Coronary artery (tissue), 2 donors: Measurements from ENCODE around the gene TBC1D9.

Source experiments
- DNase-seq: peaks from one replicate; pipeline ENCODE4 v3.0.0-alpha.2; 2017; ENCODE audit warnings: low spot score
- H3K27ac ChIP-seq, 2 donors: fragments of 200-600 bp; sonication (generic); one replicate each; pipeline ENCODE4 v1.5.1; 2016 to 2019
- H3K4me3 ChIP-seq: fragments of 200-600 bp; sonication (generic); 2 replicates; pipeline ENCODE4 v1.5.1; 2016; ENCODE audit warnings: mild to moderate bottlenecking, moderate library complexity
- CTCF ChIP-seq: fragments of 200-600 bp; sonication (generic); IDR thresholded peaks from one replicate; pipeline ENCODE4 v1.5.1; 2019; ENCODE audit warnings: antibody characterized with exemption

TBC1D9 gene

DNA sequence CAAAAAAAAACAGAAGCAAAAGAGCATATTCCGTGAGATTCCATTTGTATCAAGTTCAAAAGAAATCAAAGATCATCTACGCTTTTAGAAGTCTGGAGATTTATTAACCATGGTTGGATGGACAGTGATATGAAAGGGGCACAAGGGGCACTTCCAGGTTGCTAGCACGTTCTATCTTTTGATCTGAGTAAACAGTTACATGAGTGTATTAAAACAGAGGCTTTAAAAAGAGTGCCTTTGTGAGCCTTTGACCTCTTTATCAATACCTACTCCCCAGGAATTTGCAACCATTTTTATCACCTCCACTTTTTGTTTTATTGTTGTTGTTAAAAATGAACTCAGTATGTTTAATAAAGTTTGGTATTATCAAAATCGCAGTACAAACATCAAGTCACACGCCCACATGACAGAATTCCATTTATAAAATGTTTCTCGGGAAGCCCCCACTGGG, 115.1 kb downstream of the TBC1D9 start:
- Histone ChIP-seq H3K4me3 (peak overlapping the region; percentile 53), H3K27ac (no peak overlapping the region)
- no peak for TF ChIP-seq CTCF
- DNase-seq: no peak

DNA sequence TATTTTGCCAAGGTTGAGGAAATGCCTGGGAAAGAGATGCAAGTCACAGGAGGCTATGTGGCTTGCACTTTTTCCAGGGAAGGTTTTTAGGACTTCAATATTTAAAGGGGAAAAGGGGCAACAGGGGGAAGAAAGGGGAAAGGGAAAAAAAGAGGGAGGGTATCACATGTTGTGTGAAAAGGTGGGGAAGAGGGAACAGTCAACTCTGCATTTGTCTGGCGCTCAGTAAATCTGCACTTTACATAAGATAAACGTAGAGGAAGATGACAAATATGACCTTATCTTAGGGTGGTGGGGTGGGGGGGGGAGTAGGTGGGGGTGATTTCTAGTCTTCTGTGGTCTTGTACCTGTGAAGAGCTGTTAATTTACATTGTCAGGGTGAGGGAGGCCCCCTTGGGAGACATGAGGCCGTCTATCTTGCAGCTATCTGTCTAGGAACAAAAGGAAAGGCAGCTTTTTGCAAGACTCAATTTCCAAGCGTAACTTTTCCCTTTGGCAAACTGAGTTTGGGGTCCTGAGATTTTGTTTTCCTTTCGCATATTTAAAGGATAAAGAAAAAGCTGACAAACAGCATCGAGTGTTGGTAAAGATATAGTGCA, 115.9 kb downstream of the TBC1D9 start:
- no peak for DNase-seq
- H3K4me3 ChIP-seq: no peak overlapping the region
- TF ChIP-seq CTCF: no peak

DNA sequence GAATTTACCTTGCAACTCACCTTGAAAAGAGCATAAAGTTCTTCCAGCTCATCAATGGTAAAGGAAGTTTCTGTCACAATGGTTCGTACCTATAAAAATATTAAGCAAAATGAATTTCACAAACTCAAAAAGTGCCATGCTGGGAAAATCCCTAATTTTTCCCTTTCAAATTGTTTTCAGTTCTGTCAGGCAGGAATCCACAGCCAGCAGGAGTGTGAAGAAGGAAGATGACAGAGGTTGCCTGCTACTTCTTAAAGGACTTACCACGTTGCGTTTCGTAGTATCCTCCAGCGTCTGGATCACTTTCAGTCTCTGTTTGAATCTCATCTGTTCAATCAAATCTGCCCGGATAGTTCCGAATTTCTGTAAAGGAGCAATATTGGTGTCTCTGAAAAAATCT, 117.1 kb downstream of the TBC1D9 start:
- no peak for TF ChIP-seq CTCF
- no peak overlapping the region for H3K4me3 ChIP-seq
- DNase-seq: no peak
- no peak overlapping the region for H3K27ac ChIP-seq

More for the DNA sequence above, 115.9 kb downstream of the TBC1D9 start:
- H3K27ac ChIP-seq: no peak overlapping the region

DNA sequence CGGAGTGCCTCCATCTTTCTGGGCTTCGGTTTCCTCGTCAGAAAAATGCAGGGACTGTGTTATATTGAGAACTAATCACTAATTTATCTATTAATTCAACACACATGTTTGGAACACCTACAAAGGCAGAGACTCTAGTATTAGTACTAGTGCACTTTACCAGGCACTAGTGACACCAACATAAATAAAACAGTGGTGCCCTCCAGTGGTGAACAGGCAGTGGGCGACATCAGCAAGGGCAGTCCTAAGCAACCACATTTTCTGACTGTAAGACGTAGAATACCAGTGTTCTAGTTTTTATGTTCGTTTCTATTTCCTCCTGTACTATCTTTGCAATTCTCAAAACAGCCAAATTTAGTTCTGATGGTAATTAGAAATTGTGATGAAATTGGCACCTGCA, 118.3 kb downstream of the TBC1D9 start:
- DNase-seq: no peak
- Histone ChIP-seq H3K4me3 (no peak overlapping the region), H3K27ac (no peak overlapping the region)
- TF ChIP-seq CTCF: no peak

GRCh38 chr4:140635606-140636005, 120.6 kb downstream of the TBC1D9 start:
- no peak for DNase-seq
- Histone ChIP-seq H3K27ac (no peak overlapping the region), H3K4me3 (no peak overlapping the region)
- no peak for TF ChIP-seq CTCF

GRCh38 chr4:140633951-140634350, 122.2 kb downstream of the TBC1D9 start:
- TF ChIP-seq CTCF: no peak
- no peak for DNase-seq
- Histone ChIP-seq H3K27ac (no peak overlapping the region), H3K4me3 (no peak overlapping the region)

GRCh38 chr4:140633124-140633523, 123.1 kb downstream of the TBC1D9 start:
- no peak overlapping the region for H3K4me3 ChIP-seq
- TF ChIP-seq CTCF: no peak
- no peak overlapping the region for H3K27ac ChIP-seq
- DNase-seq: no peak
